Astrocyte (in vitro differentiated cells and primary cell): ENCODE results near the gene ZBTB37. TPM values are rescaled to one million over a fixed set of nuclear protein-coding genes. Genes with fewer than 3 reads are reported as not detected.

Experiments
- DNase-seq: peaks from one replicate; pipeline ENCODE4 v3.0.0-alpha.2; 2010; ENCODE audit warnings: low read depth
- FAIRE-seq: peaks from 2 replicates; lab custom pipeline; 2011; peaks lifted over from hg19 to GRCh38; lab: Jason Lieb, UNC
- H2AFZ ChIP-seq: 2 replicates; pipeline ENCODE4 v1.6.0; 2012; ENCODE audit warnings: low read depth, low read length, inconsistent platforms
- H3K27ac ChIP-seq: 2 replicates; pipeline ENCODE4 v1.5.1; 2011; ENCODE audit warnings: low read depth, low read length, inconsistent platforms
- H3K27me3 ChIP-seq: 2 replicates; pipeline ENCODE4 v1.6.0; 2011; ENCODE audit warnings: low read length, inconsistent platforms; ENCODE audit not compliant: insufficient read depth
- H3K36me3 ChIP-seq: 2 replicates; pipeline ENCODE4 v1.5.1; 2011; ENCODE audit warnings: low read length, inconsistent platforms; ENCODE audit not compliant: insufficient read depth
- H3K4me1 ChIP-seq: 2 replicates; pipeline ENCODE4 v1.5.1; 2011; ENCODE audit warnings: low read length, inconsistent platforms; ENCODE audit not compliant: insufficient read depth
- H3K4me2 ChIP-seq: 2 replicates; pipeline ENCODE4 v1.6.0; 2012; ENCODE audit warnings: low read length, inconsistent platforms
- H3K4me3 ChIP-seq: 2 replicates; pipeline ENCODE4 v1.5.1; 2011; ENCODE audit warnings: low read depth, mild to moderate bottlenecking, low read length, inconsistent platforms; ENCODE audit not compliant: insufficient read depth
- H3K79me2 ChIP-seq: 2 replicates; pipeline ENCODE4 v1.6.0; 2012; ENCODE audit warnings: mild to moderate bottlenecking, low read length, inconsistent platforms; ENCODE audit not compliant: insufficient read depth
- H3K9ac ChIP-seq: 2 replicates; pipeline ENCODE4 v1.6.0; 2012; ENCODE audit warnings: mild to moderate bottlenecking, low read length, inconsistent platforms
- H3K9me3 ChIP-seq: 2 replicates; pipeline ENCODE4 v1.5.1; 2012; ENCODE audit warnings: low read depth, mild to moderate bottlenecking, low read length, inconsistent platforms; ENCODE audit not compliant: insufficient read depth
- H4K20me1 ChIP-seq: 2 replicates; pipeline ENCODE4 v1.6.0; 2012; ENCODE audit warnings: low read length, inconsistent platforms; ENCODE audit not compliant: insufficient read depth
- H3K27ac Mint-ChIP-seq: one replicate; pipeline ENCODE4 v1.8.0; 2021; ENCODE audit warnings: mild to moderate bottlenecking, mixed read lengths; ENCODE audit not compliant: unreplicated experiment
- H3K27me3 Mint-ChIP-seq: one replicate; pipeline ENCODE4 v1.8.0; 2021; ENCODE audit warnings: low read depth, mixed read lengths; ENCODE audit not compliant: unreplicated experiment
- H3K36me3 Mint-ChIP-seq: one replicate; pipeline ENCODE4 v1.8.0; 2021; ENCODE audit warnings: low read depth, mixed read lengths; ENCODE audit not compliant: unreplicated experiment
- H3K4me1 Mint-ChIP-seq: one replicate; pipeline ENCODE4 v1.8.0; 2021; ENCODE audit warnings: low read depth, mixed read lengths; ENCODE audit not compliant: unreplicated experiment
- H3K4me3 Mint-ChIP-seq: one replicate; pipeline ENCODE4 v1.8.0; 2021; ENCODE audit warnings: mild to moderate bottlenecking, moderate library complexity, mixed read lengths; ENCODE audit not compliant: unreplicated experiment
- H3K9me3 Mint-ChIP-seq: one replicate; pipeline ENCODE4 v1.8.0; 2021; ENCODE audit warnings: mild to moderate bottlenecking, mixed read lengths; ENCODE audit not compliant: unreplicated experiment
- EZH2 ChIP-seq: IDR thresholded peaks from 2 replicates; pipeline ENCODE4 v1.6.1; 2012; ENCODE audit warnings: mild to moderate bottlenecking, low read length, inconsistent platforms; ENCODE audit not compliant: insufficient read depth
- total RNA-seq: library from RNA; stranded (reverse); gene quantifications from 2 replicates; pipeline ENCODE4 v1.2.1, GENCODE V29; 2021
- TF ChIP-seq, protein P1 (sequence below): IDR thresholded peaks from 2 replicates; pipeline ENCODE4 v1.5.1; 2011; ENCODE audit warnings: low read depth, mild to moderate bottlenecking, inconsistent platforms, low read length, moderate library complexity; ENCODE audit not compliant: insufficient read depth

ZBTB37 gene
- total RNA-seq, 1 donor from 2014 or later: 10.7 TPM

DNA sequence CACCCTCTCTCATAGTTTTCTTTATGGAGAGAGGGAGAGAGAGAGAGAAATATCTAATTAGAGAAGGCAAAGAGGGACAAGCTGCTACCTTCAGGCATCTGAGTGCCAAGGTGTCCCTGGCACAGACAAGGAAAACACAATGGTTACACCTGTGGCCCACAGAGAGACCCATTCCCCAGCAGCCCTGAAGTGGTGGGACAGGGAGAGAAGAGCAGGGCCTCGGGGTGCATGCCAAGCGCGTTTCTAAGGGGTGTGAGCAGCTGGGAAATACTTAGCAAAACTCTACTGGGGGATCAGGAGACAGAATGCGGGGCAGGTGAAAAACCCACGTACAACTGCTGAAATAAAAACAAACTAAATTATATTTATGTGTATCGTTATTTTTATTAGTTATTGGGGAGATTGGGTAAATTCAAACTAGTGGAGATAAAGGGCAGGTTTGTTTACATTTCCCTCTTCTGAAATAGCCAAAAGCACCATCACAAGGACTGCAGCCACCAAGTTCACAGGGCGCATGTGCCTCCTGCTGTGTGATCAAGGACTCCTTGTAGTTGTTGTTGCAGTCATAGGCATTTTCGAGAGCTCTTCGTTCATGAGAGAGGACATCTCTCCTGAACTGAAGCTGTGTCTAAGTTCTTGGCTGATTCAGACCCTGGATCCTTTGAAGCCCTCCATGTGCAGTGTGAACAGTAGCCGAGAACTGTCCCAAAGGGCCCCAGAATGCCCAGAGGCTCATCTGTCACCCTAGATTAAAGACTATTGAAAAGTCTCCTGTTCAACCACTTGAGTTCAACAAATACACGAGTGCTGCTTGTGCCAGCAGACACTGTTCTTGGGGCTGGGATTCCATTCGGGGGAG lies 49.7 kb downstream of the ZBTB37 start:
- H3K36me3 ChIP-seq: no peaks in the 10 kb centered on the region
- TF ChIP-seq EZH2: no peak
- TF ChIP-seq, protein P1, sequence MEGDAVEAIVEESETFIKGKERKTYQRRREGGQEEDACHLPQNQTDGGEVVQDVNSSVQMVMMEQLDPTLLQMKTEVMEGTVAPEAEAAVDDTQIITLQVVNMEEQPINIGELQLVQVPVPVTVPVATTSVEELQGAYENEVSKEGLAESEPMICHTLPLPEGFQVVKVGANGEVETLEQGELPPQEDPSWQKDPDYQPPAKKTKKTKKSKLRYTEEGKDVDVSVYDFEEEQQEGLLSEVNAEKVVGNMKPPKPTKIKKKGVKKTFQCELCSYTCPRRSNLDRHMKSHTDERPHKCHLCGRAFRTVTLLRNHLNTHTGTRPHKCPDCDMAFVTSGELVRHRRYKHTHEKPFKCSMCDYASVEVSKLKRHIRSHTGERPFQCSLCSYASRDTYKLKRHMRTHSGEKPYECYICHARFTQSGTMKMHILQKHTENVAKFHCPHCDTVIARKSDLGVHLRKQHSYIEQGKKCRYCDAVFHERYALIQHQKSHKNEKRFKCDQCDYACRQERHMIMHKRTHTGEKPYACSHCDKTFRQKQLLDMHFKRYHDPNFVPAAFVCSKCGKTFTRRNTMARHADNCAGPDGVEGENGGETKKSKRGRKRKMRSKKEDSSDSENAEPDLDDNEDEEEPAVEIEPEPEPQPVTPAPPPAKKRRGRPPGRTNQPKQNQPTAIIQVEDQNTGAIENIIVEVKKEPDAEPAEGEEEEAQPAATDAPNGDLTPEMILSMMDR: no peak
- no peak overlapping the region for H2AFZ ChIP-seq
- Mint-ChIP-seq H3K36me3 (peaks cover 3% of the 10 kb centered on the region), H3K4me3 (no peak overlapping the region), H3K4me1 (no peaks in the 10 kb centered on the region), H3K27me3 (peaks cover 12% of the 10 kb centered on the region), H3K27ac (peak overlapping the region; percentile 73), H3K9me3 (peaks cover 4% of the 10 kb centered on the region)
- H3K27me3 ChIP-seq: peaks cover 3% of the 10 kb centered on the region
- H4K20me1 ChIP-seq: no peaks in the 10 kb centered on the region
- H3K9ac ChIP-seq: no peak overlapping the region
- DNase-seq (no peak), FAIRE-seq (no peak)
- no peak overlapping the region for H3K4me2 ChIP-seq
- no peak overlapping the region for H3K4me3 ChIP-seq
- no peaks in the 10 kb centered on the region for H3K9me3 ChIP-seq
- no peak overlapping the region for H3K27ac ChIP-seq
- H3K4me1 ChIP-seq: no peaks in the 10 kb centered on the region
- no peaks in the 10 kb centered on the region for H3K79me2 ChIP-seq

DNA sequence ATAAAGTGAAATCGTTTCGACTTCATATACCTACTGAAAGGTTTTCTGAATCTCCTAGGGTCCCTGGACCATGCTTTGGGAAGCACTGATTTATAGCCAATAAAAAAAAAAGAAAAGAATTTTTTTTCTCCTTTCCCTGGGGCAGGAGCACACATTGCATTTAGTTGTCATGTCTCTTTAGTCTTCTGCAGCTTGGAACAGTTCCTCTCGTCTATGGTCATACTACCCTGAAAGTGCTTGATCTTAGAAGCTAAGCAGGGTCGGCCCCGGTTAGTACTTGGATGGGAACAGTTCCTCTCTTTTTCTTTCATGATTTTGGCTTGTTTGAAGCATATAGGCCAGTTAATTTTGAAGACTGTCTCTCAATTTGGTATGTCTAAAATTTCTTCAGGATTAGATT lies 52.7 kb downstream of the ZBTB37 start:
- H3K27ac Mint-ChIP-seq: no peak overlapping the region
- H4K20me1 ChIP-seq: no peaks in the 10 kb centered on the region
- no peak overlapping the region for H3K4me2 ChIP-seq
- H3K4me1 Mint-ChIP-seq: no peaks in the 10 kb centered on the region
- no peaks in the 10 kb centered on the region for H3K9me3 ChIP-seq
- no peaks in the 10 kb centered on the region for H3K79me2 ChIP-seq
- H3K36me3 ChIP-seq: no peaks in the 10 kb centered on the region
- no peaks in the 10 kb centered on the region for H3K4me1 ChIP-seq
- H2AFZ ChIP-seq: no peak overlapping the region
- H3K36me3 Mint-ChIP-seq: peaks cover 3% of the 10 kb centered on the region
- FAIRE-seq (no peak), DNase-seq (no peak)
- no peak overlapping the region for H3K4me3 Mint-ChIP-seq
- peaks cover 3% of the 10 kb centered on the region for H3K27me3 ChIP-seq
- H3K9ac ChIP-seq: no peak overlapping the region
- no peak overlapping the region for H3K4me3 ChIP-seq
- TF ChIP-seq, protein P1: no peak
- no peak for TF ChIP-seq EZH2
- peaks cover 12% of the 10 kb centered on the region for H3K27me3 Mint-ChIP-seq
- H3K9me3 Mint-ChIP-seq: peaks cover 4% of the 10 kb centered on the region
- no peak overlapping the region for H3K27ac ChIP-seq
